Glutamatergic neuron (in vitro differentiated cells): ENCODE measurements around the gene KIRREL3. TPM values are rescaled to one million over a fixed set of nuclear protein-coding genes. Genes with fewer than 3 reads are reported as not detected.

ENCODE experiments used
- DNase-seq: peaks from one replicate; pipeline ENCODE4 v3.0.0; 2022
- H3K27ac Mint-ChIP-seq: one replicate; pipeline ENCODE4 v1.8.0; 2020; ENCODE audit warnings: mild to moderate bottlenecking, mixed read lengths, inconsistent platforms; ENCODE audit not compliant: unreplicated experiment
- H3K27me3 Mint-ChIP-seq: one replicate; pipeline ENCODE4 v1.8.0; 2020; ENCODE audit warnings: mild to moderate bottlenecking, moderate library complexity, mixed read lengths, inconsistent platforms; ENCODE audit not compliant: unreplicated experiment
- H3K36me3 Mint-ChIP-seq: one replicate; pipeline ENCODE4 v1.8.0; 2020; ENCODE audit warnings: mild to moderate bottlenecking, mixed read lengths, inconsistent platforms; ENCODE audit not compliant: unreplicated experiment
- H3K4me1 Mint-ChIP-seq: one replicate; pipeline ENCODE4 v1.8.0; 2020; ENCODE audit warnings: mild to moderate bottlenecking, low read depth, mixed read lengths, inconsistent platforms; ENCODE audit not compliant: unreplicated experiment
- H3K4me3 Mint-ChIP-seq: one replicate; pipeline ENCODE4 v1.8.0; 2020; ENCODE audit warnings: mild to moderate bottlenecking, mixed read lengths, inconsistent platforms; ENCODE audit not compliant: unreplicated experiment
- H3K9me3 Mint-ChIP-seq: one replicate; pipeline ENCODE4 v1.8.0; 2020; ENCODE audit warnings: mild to moderate bottlenecking, moderate library complexity, mixed read lengths, inconsistent platforms; ENCODE audit not compliant: unreplicated experiment
- CTCF ChIP-seq: fragments of 200-600 bp; sonication (generic); IDR thresholded peaks from one replicate; pipeline ENCODE4 v1.5.0; 2021; ENCODE audit not compliant: partially characterized antibody, unreplicated experiment
- total RNA-seq: library from RNA; stranded (reverse); fragmentation: NEBNext Ultra II Directional; extraction: Animal tissue kit (Norgen Biotek cat#: 25700); gene quantifications from one replicate; pipeline ENCODE4 v1.2.1, GENCODE V29; 2021; ENCODE audit not compliant: unreplicated experiment

The KIRREL3 gene
- total RNA-seq, 1 donor from 2014 or later, result 25.3 TPM

- H3K4me1 Mint-ChIP-seq, result peaks cover 20% of the 10 kb centered on the region
- H3K4me3 Mint-ChIP-seq, result no peak overlapping the region
- TF ChIP-seq CTCF, result no peak
- no peak overlapping the region for H3K27ac Mint-ChIP-seq
- DNase-seq, result no peak
- peaks cover 4% of the 10 kb centered on the region for H3K27me3 Mint-ChIP-seq
- peaks cover 6% of the 10 kb centered on the region for H3K9me3 Mint-ChIP-seq
- H3K36me3 Mint-ChIP-seq, result no peaks in the 10 kb centered on the region
These were observed 581.7 kb downstream of the KIRREL3 start for GRCh38 chr11:126418887-126419286.

GRCh38 chr11:126417091-126417862, 583.3 kb downstream of the KIRREL3 start:
- peaks cover 6% of the 10 kb centered on the region for H3K9me3 Mint-ChIP-seq
- H3K27me3 Mint-ChIP-seq, result peaks cover 4% of the 10 kb centered on the region
- DNase-seq, result no peak
- H3K4me3 Mint-ChIP-seq, result peak overlapping the region; percentile 46
- TF ChIP-seq CTCF, result no peak
- H3K27ac Mint-ChIP-seq, result no peak overlapping the region
- H3K36me3 Mint-ChIP-seq, result no peaks in the 10 kb centered on the region
- peaks cover 20% of the 10 kb centered on the region for H3K4me1 Mint-ChIP-seq

- peak overlapping the region; percentile 46 for H3K4me3 Mint-ChIP-seq
- H3K27ac Mint-ChIP-seq, result no peak overlapping the region
- H3K4me1 Mint-ChIP-seq, result peaks cover 16% of the 10 kb centered on the region
- peaks cover 4% of the 10 kb centered on the region for H3K27me3 Mint-ChIP-seq
- no peak for TF ChIP-seq CTCF
- no peaks in the 10 kb centered on the region for H3K36me3 Mint-ChIP-seq
- H3K9me3 Mint-ChIP-seq, result peaks cover 3% of the 10 kb centered on the region
- peak; percentile 85 for DNase-seq
These were observed 584.0 kb downstream of the KIRREL3 start for GRCh38 chr11:126416542-126417090.

- H3K36me3 Mint-ChIP-seq, result no peaks in the 10 kb centered on the region
- no peak overlapping the region for H3K27ac Mint-ChIP-seq
- no peak for TF ChIP-seq CTCF
- DNase-seq, result no peak
- H3K9me3 Mint-ChIP-seq, result no peaks in the 10 kb centered on the region
- peaks cover 11% of the 10 kb centered on the region for H3K4me1 Mint-ChIP-seq
- H3K4me3 Mint-ChIP-seq, result peak overlapping the region; percentile 8
- peaks cover 2% of the 10 kb centered on the region for H3K27me3 Mint-ChIP-seq
These were observed 584.7 kb downstream of the KIRREL3 start for GRCh38 chr11:126415669-126416420.
